Psoas muscle (tissue), 8 donors: ENCODE data around the gene GYS2. TPM values are rescaled to one million over a fixed set of nuclear protein-coding genes. Genes with fewer than 3 reads are reported as not detected.

Source experiments
- ATAC-seq, 4 donors: fragments of 200-7000 bp; cut with Tn5 transposase; one replicate each; pipeline ENCODE4 v1.9.1; 2020; ENCODE audit warnings: moderate library complexity in 3 of 4, mild to moderate bottlenecking in 2 of 4
- DNase-seq, 2 donors: peaks; one replicate each; pipeline ENCODE4 v3.0.0-alpha.2; 2020
- H3K27ac ChIP-seq: fragments of 200-600 bp; one replicate; pipeline ENCODE4 v1.8.0; 2022
- H3K27me3 ChIP-seq, 3 donors: fragments of 200-600 bp in 1 of 3; one replicate each; pipeline versions ENCODE4 v1.6.1 to v1.8.0; 2013 to 2022; ENCODE audit warnings: low read length in 2 of 3, mild to moderate bottlenecking in 2 of 3, moderate library complexity in 1 of 3; ENCODE audit not compliant: insufficient read depth in 3 of 3
- H3K36me3 ChIP-seq, 2 donors: fragments of 200-600 bp in 1 of 2; one replicate each; pipeline versions ENCODE4 v1.6.1 to v1.8.0; 2013 to 2022; ENCODE audit warnings: low read depth in 1 of 2, mild to moderate bottlenecking in 1 of 2, moderate library complexity in 1 of 2; ENCODE audit not compliant: insufficient read depth in 1 of 2
- H3K4me1 ChIP-seq: fragments of 200-600 bp; one replicate; pipeline ENCODE4 v1.8.0; 2022
- H3K4me3 ChIP-seq: fragments of 200-600 bp; one replicate; pipeline ENCODE4 v1.8.0; 2022; ENCODE audit warnings: mild to moderate bottlenecking
- H3K9me3 ChIP-seq: fragments of 200-600 bp; one replicate; pipeline ENCODE4 v1.8.0; 2022
- CTCF ChIP-seq: fragments of 200-600 bp; IDR thresholded peaks from one replicate; pipeline ENCODE4 v1.8.0; 2022; ENCODE audit warnings: antibody characterized with exemption
- WGBS, 3 donors: extraction: QIAGEN DNeasy Blood & Tissue Kit; methylation state at CpG; one replicate each; pipeline versions ENCODE4 v1.1.6 to v1.1.7; 2013; 5-methylcytosine and 5-hydroxymethylcytosine counted together
- intact Hi-C, 2 donors: fragments of 100-400 bp; cut with DNase I; formaldehyde crosslinking; loops; one replicate each; pipeline versions ENCODE4 v1.11.0 to v1.14.2; 2022
- polyA plus RNA-seq, 3 donors: library from polyadenylated mRNA; stranded (reverse); fragments of 200-250 nt; gene quantifications; one replicate each; pipeline ENCODE4 v1.2.3, GENCODE V29; 2013
- total RNA-seq, 4 donors: library from RNA; stranded (reverse); fragmentation: NEBNext Ultra II Directional in 2 of 4; extraction: Animal tissue kit (Norgen Biotek cat#: 25700) in 2 of 4; gene quantifications; one replicate each; pipeline versions ENCODE4 v1.2.1 to v1.2.4, GENCODE V29; 2021 to 2023
- donor health status: healthy with polysubstance abuse.
- donor health status: DM: no; HTN: no; CAD: no; lungs with moderate emphysema.
- donor health status: Bipolar disorder and iron deficiency.
- donor health status: healthy.
- donor health status: DM: yes; HTN: yes; CAD: no.
- donor health status: DM: no; HTN: no; CAD: no.
- donor health status: DM: no; HTN: no; CAD: no.
- donor health status: DM: yes; HTN: yes; CAD: no.

Gene GYS2
- total and polyA plus RNA-seq, 7 donors = 0.03 to 0.09 TPM; not detected in 5

GRCh38 chr12:21642707-21643389, 38.2 kb upstream of the GYS2 start:
- Histone ChIP-seq H3K27ac (no peak overlapping the region), H3K4me1 (no peaks in the 10 kb centered on the region), H3K27me3 (no peaks in the 10 kb centered on the region), H3K9me3 (no peaks in the 10 kb centered on the region), H3K36me3 (peaks cover 17 to 83% of the 10 kb centered on the region in 2 donors), H3K4me3 (no peak overlapping the region)
- no peak for ATAC-seq
- intact Hi-C loops = no loop called here
- no peak for TF ChIP-seq CTCF
- DNase-seq = no peak
- WGBS, 3 donors = 24 to 34% (median 25%) methylated on average over 1 of the region's 1 CpG

- Histone ChIP-seq H3K36me3 (peaks cover 13 to 85% of the 10 kb centered on the region in 2 donors), H3K9me3 (no peaks in the 10 kb centered on the region), H3K27me3 (no peaks in the 10 kb centered on the region), H3K4me3 (no peak overlapping the region), H3K27ac (no peak overlapping the region), H3K4me1 (no peaks in the 10 kb centered on the region)
- intact Hi-C loops = no loop called here
- no peak for TF ChIP-seq CTCF
- DNase-seq (no peak), ATAC-seq (no peak)
- 60 to 70% (median 64%) methylated on average over 1 of the region's 1 CpG for WGBS, 3 donors
Observed at GRCh38 chr12:21638054-21638891, 33.6 kb upstream of the GYS2 start.

GRCh38 chr12:21634245-21634644, 29.6 kb upstream of the GYS2 start:
- Histone ChIP-seq H3K4me3 (no peak overlapping the region), H3K27ac (no peak overlapping the region), H3K4me1 (no peaks in the 10 kb centered on the region), H3K36me3 (peaks cover 10 to 53% of the 10 kb centered on the region in 2 donors), H3K27me3 (no peaks in the 10 kb centered on the region), H3K9me3 (no peaks in the 10 kb centered on the region)
- intact Hi-C loops = no loop called here
- 97% methylated on average over 3 of the region's 3 CpGs for WGBS, 3 donors
- ATAC-seq (no peak), DNase-seq (no peak)
- TF ChIP-seq CTCF = no peak

- no peaks in the 10 kb centered on the region for H3K27me3 ChIP-seq
- H3K4me3 ChIP-seq = no peak overlapping the region
- no peak for TF ChIP-seq CTCF
- no peaks in the 10 kb centered on the region for H3K4me1 ChIP-seq
- H3K36me3 ChIP-seq = peaks cover 10 to 29% of the 10 kb centered on the region in 2 donors
- H3K9me3 ChIP-seq = no peaks in the 10 kb centered on the region
- no peak overlapping the region for H3K27ac ChIP-seq
- DNase-seq (no peak), ATAC-seq (no peak)
- 42 to 52% (median 46%) methylated on average over 2 of the region's 2 CpGs for WGBS, 3 donors
- intact Hi-C loops = no loop called here
Observed at GRCh38 chr12:21631367-21631766, 26.7 kb upstream of the GYS2 start.
